ENCODE measurements around the gene ARSD. TPM values are rescaled to one million over a fixed set of nuclear protein-coding genes. Genes with fewer than 3 reads are reported as not detected.

ARSD gene
- total RNA-seq, 1 experiment from 2014 or later = 42.0 TPM

GRCh38 chrX:2888309-2888708 is 40.8 kb downstream of the ARSD start:
- H3K9me3 Mint-ChIP-seq (ENCODE audit: low read depth, unreplicated experiment) = no peaks in the 10 kb centered on the region
- no peak overlapping the region for H3K4me3 Mint-ChIP-seq (ENCODE audit: low read depth, unreplicated experiment)
- BruUV-seq (replicated peaks) = no TSS peak
- TF ChIP-seq, protein P1, sequence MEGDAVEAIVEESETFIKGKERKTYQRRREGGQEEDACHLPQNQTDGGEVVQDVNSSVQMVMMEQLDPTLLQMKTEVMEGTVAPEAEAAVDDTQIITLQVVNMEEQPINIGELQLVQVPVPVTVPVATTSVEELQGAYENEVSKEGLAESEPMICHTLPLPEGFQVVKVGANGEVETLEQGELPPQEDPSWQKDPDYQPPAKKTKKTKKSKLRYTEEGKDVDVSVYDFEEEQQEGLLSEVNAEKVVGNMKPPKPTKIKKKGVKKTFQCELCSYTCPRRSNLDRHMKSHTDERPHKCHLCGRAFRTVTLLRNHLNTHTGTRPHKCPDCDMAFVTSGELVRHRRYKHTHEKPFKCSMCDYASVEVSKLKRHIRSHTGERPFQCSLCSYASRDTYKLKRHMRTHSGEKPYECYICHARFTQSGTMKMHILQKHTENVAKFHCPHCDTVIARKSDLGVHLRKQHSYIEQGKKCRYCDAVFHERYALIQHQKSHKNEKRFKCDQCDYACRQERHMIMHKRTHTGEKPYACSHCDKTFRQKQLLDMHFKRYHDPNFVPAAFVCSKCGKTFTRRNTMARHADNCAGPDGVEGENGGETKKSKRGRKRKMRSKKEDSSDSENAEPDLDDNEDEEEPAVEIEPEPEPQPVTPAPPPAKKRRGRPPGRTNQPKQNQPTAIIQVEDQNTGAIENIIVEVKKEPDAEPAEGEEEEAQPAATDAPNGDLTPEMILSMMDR (IDR thresholded peaks at IDR 0.05; ENCODE audit: unreplicated experiment) = no peak
- CTCF ChIA-PET = interaction anchor here (0.6 kb wide), 1 partner anchor 17 kb away, joined by 4 read pairs; no protein-coding TSS in a partner anchor
- no peak for DNase-seq
- intact Hi-C loops (cut with micrococcal nuclease; ENCODE audit: unreplicated experiment) = no loop called here
- H3K27me3 Mint-ChIP-seq (ENCODE audit: unreplicated experiment) = no peaks in the 10 kb centered on the region
- peaks cover 50% of the 10 kb centered on the region for H3K4me1 Mint-ChIP-seq (ENCODE audit: low read depth, unreplicated experiment)
- no peaks in the 10 kb centered on the region for H3K36me3 Mint-ChIP-seq (ENCODE audit: insufficient read depth, unreplicated experiment)
- no peak overlapping the region for H3K27ac Mint-ChIP-seq (ENCODE audit: unreplicated experiment)

- intact Hi-C loops (cut with micrococcal nuclease; ENCODE audit: unreplicated experiment) = no loop called here
- Mint-ChIP-seq H3K9me3 (ENCODE audit: low read depth, unreplicated experiment) (no peaks in the 10 kb centered on the region), H3K27me3 (ENCODE audit: unreplicated experiment) (no peaks in the 10 kb centered on the region), H3K36me3 (ENCODE audit: insufficient read depth, unreplicated experiment) (no peaks in the 10 kb centered on the region), H3K4me3 (ENCODE audit: low read depth, unreplicated experiment) (no peak overlapping the region), H3K4me1 (ENCODE audit: low read depth, unreplicated experiment) (peaks cover 7% of the 10 kb centered on the region), H3K27ac (ENCODE audit: unreplicated experiment) (no peak overlapping the region)
- no peak for DNase-seq
- BruUV-seq (replicated peaks) = no TSS peak
- TF ChIP-seq, protein P1 (IDR thresholded peaks at IDR 0.05; ENCODE audit: unreplicated experiment) = no peak
- CTCF ChIA-PET = no interaction called here
These were observed 45.4 kb downstream of the ARSD start for GRCh38 chrX:2883770-2884169.

- BruUV-seq (replicated peaks) = no TSS peak
- no peaks in the 10 kb centered on the region for H3K27me3 Mint-ChIP-seq (ENCODE audit: unreplicated experiment)
These were observed 49.5 kb downstream of the ARSD start for GRCh38 chrX:2879670-2880069.

GRCh38 chrX:2878563-2878962 is 50.6 kb downstream of the ARSD start:
- no peaks in the 10 kb centered on the region for H3K27me3 Mint-ChIP-seq (ENCODE audit: unreplicated experiment)
- no peak for DNase-seq
- H3K9me3 Mint-ChIP-seq (ENCODE audit: low read depth, unreplicated experiment) = no peaks in the 10 kb centered on the region
- H3K4me1 Mint-ChIP-seq (ENCODE audit: low read depth, unreplicated experiment) = peaks cover 6% of the 10 kb centered on the region
- TF ChIP-seq, protein P1 (IDR thresholded peaks at IDR 0.05; ENCODE audit: unreplicated experiment) = no peak
- H3K27ac Mint-ChIP-seq (ENCODE audit: unreplicated experiment) = no peak overlapping the region
- intact Hi-C loops (cut with micrococcal nuclease; ENCODE audit: unreplicated experiment) = no loop called here
- no peak overlapping the region for H3K4me3 Mint-ChIP-seq (ENCODE audit: low read depth, unreplicated experiment)
- BruUV-seq (replicated peaks) = no TSS peak
- CTCF ChIA-PET = no interaction called here
- H3K36me3 Mint-ChIP-seq (ENCODE audit: insufficient read depth, unreplicated experiment) = no peaks in the 10 kb centered on the region

More at GRCh38 chrX:2879670-2880069, 49.5 kb downstream of the ARSD start:
- intact Hi-C loops (cut with micrococcal nuclease; ENCODE audit: unreplicated experiment) = no loop called here
- TF ChIP-seq, protein P1 (IDR thresholded peaks at IDR 0.05; ENCODE audit: unreplicated experiment) = no peak
- Mint-ChIP-seq H3K27ac (ENCODE audit: unreplicated experiment) (no peak overlapping the region), H3K4me1 (ENCODE audit: low read depth, unreplicated experiment) (peaks cover 6% of the 10 kb centered on the region), H3K9me3 (ENCODE audit: low read depth, unreplicated experiment) (no peaks in the 10 kb centered on the region), H3K4me3 (ENCODE audit: low read depth, unreplicated experiment) (no peak overlapping the region), H3K36me3 (ENCODE audit: insufficient read depth, unreplicated experiment) (no peaks in the 10 kb centered on the region)
- CTCF ChIA-PET = no interaction called here
- no peak for DNase-seq
